ENCODE measurements around the gene BPIFB4.

- TF ChIP-seq, protein P1, sequence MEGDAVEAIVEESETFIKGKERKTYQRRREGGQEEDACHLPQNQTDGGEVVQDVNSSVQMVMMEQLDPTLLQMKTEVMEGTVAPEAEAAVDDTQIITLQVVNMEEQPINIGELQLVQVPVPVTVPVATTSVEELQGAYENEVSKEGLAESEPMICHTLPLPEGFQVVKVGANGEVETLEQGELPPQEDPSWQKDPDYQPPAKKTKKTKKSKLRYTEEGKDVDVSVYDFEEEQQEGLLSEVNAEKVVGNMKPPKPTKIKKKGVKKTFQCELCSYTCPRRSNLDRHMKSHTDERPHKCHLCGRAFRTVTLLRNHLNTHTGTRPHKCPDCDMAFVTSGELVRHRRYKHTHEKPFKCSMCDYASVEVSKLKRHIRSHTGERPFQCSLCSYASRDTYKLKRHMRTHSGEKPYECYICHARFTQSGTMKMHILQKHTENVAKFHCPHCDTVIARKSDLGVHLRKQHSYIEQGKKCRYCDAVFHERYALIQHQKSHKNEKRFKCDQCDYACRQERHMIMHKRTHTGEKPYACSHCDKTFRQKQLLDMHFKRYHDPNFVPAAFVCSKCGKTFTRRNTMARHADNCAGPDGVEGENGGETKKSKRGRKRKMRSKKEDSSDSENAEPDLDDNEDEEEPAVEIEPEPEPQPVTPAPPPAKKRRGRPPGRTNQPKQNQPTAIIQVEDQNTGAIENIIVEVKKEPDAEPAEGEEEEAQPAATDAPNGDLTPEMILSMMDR (optimal IDR thresholded peaks at IDR 0.05 in 1 of 3, IDR thresholded peaks at IDR 0.05 in 1 of 3, conservative IDR thresholded peaks at IDR 0.05 in 1 of 3; ENCODE audit: extremely low read depth in 1 of 3, insufficient read depth in 2 of 3, low read length in 3 of 3), result no peak
- no peak for TF ChIP-seq EZH2 (IDR thresholded peaks at IDR 0.05; ENCODE audit: low read length)
Observed at GRCh38 chr20:33139467-33139866, 60.0 kb downstream of the BPIFB4 start.
